HG03045 (cell line): ENCODE results near the gene CD63.

ENCODE experiments used
- ATAC-seq: cut with Tn5 transposase; IDR thresholded peaks from one replicate; pipeline ENCODE4 v1.9.1; 2021; ENCODE audit warnings: mild to moderate bottlenecking, moderate library complexity; ENCODE audit not compliant: unreplicated experiment

CD63 gene

DNA sequence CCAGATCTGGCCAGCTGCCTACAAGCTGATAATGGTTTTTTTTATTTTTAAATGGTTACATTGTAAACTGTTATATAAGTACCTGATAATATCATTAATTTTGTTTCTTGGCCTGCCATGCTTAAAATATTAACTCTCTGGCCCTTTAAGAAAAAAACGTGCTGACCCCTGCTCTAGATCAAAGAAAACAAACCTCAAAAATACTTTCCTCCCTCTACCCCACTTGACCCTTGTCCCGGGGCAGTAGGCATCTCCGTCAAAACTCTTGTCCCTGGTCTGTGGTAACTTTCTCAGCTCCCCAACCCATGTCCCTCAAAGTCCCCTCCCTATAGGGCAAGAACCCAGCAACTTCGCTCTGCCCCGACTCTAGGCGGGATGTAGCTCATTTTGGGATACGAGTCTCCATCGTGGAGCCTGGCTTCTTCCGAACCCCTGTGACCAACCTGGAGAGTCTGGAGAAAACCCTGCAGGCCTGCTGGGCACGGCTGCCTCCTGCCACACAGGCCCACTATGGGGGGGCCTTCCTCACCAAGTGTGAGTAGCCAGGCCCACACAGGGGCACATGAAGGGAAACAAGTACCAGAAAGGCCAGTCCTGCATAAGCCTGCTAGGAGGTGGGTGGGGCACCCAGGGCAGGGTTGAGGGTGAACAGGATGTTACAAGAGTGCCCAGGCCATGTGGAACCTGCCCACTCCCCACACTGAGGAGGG is 5.1 kb downstream of the CD63 start:
- no peak for ATAC-seq

DNA sequence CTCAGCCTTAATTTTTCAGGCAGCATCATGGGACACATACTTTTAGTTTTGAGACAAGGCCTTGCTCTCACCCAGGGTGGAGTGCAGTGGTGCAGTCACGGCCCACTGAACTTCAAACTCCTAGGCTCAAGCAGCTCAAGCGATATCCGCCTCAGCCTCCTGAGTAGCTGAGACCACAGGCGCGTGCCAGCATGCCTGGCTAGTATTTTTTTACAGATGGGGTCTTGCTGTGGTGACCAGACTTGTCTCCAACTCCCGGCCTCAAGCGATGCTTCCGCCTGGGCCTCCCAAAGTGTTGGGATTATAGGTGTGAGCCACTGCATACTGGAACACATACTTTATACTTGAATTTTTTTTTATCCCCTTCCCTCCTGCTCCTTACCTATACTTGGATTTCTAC is 5.9 kb downstream of the CD63 start:
- no peak for ATAC-seq

DNA sequence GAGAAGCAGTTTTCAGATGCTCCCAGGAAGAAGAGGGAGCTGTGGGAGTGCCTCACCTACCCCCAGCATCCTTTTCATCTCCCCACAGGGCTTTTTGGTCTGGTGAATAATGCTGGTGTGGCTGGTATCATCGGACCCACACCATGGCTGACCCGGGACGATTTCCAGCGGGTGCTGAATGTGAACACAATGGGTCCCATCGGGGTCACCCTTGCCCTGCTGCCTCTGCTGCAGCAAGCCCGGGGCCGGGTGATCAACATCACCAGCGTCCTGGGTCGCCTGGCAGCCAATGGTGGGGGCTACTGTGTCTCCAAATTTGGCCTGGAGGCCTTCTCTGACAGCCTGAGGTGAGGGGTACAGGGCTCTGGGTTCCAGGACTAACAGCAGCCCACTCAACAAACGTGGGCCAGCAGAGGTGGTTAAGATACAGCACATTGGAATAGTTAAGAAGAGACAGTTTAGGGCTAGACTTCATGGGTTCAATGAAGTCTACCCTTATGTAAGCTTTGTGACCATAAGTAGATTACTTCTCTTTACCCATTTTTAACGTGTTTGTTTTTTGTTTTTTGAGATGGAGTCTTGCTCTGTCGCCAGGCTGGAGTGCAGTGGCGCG is 7.1 kb downstream of the CD63 start:
- no peak for ATAC-seq

DNA sequence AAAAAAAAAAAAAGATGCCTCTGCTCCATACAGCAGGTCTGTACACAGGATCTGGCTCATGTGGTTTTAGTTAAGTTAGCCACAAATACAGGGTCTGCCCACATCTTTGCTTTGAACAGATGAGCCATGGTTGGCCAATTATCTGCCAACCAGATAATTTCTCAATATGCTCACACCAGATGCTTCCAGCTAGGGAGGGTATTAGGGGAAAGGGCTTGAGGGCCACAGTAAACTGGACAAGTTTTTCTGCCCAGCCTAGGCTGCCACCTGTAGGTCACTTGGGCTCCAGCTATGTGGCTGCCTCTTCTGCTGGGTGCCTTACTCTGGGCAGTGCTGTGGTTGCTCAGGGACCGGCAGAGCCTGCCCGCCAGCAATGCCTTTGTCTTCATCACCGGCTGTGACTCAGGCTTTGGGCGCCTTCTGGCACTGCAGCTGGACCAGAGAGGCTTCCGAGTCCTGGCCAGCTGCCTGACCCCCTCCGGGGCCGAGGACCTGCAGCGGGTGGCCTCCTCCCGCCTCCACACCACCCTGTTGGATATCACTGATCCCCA is 7.8 kb downstream of the CD63 start:
- no peak for ATAC-seq

DNA sequence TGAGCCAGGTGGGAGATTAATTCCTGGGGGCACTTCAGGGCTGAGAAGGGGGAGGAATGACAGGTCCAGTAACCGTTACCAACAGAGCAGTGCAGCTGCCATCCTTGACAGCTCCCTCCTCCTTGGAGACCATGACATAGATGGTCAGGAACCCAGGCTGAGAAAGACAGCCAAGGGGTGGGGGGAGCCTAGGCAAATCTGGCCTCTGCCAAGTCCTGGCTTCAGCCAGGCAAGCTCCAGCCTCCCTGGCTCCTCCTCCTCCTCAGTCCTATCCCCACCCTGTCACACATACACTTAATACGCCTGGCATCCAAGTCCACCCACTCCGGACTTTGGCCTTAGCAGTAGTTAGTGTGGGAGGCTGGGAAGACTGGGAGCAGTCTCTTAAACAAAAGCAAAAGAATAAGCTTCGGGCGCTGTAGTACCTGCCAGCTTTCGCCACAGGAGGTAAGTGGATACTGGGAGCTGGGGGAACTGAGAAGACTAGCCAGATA is 8.7 kb downstream of the CD63 start, which contains the start of gene RDH5:
TSS of gene RDH5 (plus strand) at position 323 of the 494 bp plus-strand sequence. CDS start 792 bp downstream, outside the sequence.
- ATAC-seq, result no peak

DNA sequence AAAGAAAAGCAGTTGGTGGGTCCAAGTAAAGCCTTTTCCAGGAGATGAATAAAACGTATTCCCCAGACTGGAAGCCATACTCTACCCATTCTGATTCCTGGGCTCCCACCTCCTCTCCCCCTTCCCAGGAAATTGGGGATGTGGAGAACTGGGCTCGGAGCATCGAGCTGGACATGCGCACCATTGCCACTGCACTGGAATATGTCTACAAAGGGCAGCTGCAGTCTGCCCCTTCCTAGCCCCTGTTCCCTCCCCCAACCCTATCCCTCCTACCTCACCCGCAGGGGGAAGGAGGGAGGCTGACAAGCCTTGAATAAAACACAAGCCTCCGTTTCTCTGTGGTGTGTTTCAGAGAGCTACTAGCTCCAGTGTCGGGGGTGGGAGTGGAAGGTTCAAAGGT is 9.4 kb downstream of the CD63 start:
- ATAC-seq, result no peak

DNA sequence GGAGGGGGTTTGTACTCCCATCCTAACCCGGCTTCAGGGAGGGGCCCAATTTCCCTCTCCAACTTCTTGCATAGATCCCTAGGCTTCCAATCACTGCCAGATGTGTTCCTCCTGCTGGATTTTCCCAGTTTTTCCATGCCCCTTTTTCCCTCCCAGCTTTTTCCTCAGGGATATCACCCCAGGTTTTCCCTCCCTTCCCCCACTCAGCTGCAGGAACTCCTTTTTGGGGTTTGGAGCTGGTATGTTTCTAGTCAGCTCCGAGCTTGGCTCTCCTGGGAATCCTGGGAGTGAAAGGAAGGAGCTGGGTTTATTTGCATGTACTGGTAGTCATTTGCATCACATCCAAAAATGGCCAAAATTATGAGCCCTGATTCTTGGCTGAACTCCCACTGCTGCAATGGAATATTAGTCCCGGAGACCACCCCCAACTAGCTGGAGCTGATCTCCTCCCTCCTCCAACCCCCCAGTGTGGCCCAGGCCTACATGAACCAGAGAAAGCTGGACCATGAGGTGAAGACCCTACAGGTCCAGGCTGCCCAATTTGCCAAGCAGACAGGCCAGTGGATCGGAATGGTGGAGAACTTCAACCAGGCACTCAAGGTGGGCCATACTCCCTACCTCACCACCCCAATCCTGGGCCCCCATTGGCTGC is 10.1 kb downstream of the CD63 start:
- ATAC-seq, result no peak

DNA sequence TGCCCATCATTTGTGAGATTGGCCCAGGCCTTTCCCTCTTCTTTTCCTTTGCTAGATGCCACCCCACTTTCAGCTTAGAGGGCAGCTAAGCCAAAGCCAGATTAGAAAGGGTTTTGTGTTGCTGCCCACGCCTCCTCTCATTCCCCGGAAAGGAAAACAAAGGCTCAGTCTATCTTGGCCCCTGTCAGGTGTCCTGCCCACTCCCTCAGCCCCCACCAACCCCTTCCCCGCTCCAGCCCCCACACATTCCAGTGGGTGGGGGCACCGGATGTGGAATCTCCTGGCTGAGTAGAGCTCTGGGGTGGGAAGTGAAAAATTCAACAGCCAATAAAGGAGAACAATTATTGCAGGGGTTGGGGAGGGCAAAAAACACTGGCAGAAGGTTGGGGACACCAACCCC is 10.8 kb downstream of the CD63 start:
- no peak for ATAC-seq

DNA sequence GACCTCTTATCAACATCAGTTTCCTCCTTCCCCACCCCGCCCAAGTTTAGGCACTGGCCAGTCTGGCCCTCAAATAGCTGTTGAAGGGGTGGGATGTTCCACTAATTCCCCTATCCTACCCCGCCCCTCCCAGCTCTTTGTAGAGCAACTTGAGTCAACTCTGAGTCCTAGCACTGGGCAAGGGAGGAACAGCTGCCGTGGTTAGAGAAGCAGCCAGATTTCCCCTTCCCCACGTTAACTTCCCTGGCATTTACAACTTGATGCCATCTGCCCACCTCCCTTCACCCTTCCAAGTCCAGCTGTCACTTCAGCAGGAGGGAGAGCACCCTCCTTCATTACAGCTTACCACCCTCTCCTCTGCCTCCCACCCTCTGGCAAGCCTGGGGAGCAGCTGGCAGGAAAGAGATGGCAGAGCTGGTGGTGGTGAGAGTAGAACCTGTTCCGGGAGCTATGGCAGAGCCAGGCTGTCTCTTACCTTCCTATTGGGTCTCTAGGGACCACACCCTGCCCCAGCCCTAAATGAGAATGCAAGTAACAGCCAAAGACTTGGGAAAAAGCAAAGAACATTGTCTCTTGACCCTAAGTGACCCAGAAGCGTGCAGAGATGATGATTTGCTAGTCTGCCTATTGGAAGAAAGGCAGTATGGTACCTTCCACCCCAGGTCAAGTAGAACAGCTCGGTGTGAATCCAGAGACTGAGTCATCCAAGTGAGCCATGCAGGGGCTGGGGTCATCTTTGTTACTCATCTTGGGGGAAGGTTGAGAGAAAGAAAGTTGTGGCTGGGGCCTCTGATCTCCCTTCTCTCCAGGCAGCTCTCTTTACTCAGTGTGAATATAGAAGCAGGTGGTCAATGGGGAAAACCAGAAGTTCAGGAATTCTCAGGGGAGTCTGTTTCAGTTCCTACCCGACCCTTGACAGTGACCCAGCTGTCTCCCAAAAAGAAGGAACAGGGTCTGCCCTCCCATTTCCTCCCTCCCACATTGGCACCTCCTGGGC is 11.5 kb downstream of the CD63 start:
- no peak for ATAC-seq

DNA sequence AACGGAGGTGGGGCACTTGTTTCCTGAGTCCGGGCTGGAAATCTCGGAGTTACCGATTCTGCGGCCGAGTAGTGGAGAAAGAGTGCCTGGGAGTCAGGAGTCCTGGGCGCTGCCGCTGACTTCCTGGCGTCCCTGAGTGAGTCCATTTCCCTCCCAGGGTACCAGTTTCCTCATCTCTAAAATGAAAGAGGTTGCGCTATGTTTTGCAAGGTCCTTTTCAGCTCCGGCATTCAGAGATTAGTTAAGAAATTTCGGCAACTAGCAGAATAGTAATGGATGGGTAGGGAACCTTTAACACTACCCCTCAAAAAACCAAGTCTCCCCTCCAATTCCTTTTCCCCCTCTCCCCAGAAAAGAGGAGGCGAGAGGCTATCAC is 12.2 kb downstream of the CD63 start:
- no peak for ATAC-seq

DNA sequence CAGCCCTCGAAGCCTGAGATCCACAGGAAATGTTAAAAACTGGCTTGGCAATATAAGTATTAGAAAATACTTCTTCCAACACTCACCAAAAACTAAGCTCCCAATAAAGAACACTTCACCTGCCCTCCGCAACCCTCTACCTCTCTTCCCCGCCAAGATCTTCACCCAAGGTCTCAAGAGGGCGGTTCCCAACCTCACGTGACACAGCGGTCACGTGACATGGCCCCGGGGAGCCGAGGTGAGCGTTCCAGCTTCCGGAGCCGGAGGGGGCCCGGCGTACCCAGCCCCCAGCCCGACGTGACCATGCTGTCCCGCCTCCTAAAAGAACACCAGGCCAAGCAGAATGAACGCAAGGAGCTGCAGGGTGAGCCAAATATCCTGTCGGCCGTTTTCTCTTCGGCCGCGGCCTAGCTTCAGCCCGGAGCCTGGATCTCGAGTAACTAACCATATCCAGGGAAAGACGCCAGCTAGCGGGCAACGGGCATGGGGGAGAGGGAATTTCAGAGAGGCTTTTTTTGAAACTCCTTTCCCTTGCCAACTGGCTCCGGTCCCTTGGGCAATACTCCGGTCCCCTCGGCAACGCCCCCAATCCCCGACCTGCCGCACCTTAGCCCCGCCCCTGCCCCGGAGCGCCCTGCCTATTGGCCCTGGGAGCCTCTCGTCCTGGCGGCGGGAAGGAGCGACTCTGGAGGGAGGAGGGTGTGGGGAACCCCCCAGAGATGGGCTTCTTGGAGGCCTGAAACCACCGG is 12.8 kb downstream of the CD63 start, which contains the start of gene BLOC1S1:
TSS of gene BLOC1S1 (plus strand) at position 214 of the 749 bp plus-strand sequence. CDS start at position 220, 6 bp downstream.
- ATAC-seq, result peak; percentile 93

DNA sequence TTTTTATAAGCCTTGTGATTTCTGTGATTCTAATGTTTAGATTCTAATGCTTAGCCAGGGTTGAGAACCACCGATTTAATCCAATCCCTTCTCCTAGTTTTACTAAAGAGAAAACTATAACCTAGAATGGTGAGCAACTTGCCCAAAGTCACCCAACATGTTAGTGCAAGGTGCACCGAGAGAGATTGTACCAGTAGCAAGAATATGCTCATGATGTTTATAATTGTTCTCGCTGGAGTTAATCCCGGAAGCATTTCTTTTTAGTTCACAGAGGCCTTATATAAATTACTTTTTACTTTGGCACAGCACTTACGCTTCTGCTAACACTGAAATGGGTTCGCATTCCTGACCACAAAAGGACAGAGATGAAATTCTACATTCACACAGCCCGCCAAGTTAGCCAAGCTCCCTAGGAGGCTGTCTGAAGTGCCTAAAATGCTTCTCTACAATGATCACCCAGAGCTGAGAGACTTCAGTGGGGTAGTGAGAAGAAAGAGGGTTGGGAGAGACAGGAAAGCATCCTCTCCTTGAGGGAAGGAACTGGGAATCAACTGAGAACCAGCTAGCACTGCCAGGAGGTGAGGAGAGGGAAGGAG is 13.5 kb downstream of the CD63 start:
- no peak for ATAC-seq

DNA sequence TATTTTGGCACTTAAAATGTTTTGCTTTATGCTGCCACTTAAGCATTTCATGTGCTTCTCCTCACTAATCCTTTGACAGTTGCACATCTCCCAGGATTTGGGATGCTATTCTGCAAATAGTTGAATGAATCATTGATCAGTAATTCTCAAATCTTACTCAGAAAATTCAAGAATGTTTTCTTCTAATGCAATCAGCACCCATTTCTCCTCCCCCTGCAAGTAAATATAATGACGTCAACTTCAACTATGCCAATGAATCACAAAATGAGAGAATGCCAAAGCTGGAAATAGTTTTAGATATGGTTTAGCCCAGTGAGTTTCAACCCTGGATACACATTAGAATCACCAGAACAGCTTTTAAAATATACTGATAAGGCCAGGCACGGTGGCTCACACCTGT is 15.1 kb downstream of the CD63 start:
- ATAC-seq, result no peak

DNA sequence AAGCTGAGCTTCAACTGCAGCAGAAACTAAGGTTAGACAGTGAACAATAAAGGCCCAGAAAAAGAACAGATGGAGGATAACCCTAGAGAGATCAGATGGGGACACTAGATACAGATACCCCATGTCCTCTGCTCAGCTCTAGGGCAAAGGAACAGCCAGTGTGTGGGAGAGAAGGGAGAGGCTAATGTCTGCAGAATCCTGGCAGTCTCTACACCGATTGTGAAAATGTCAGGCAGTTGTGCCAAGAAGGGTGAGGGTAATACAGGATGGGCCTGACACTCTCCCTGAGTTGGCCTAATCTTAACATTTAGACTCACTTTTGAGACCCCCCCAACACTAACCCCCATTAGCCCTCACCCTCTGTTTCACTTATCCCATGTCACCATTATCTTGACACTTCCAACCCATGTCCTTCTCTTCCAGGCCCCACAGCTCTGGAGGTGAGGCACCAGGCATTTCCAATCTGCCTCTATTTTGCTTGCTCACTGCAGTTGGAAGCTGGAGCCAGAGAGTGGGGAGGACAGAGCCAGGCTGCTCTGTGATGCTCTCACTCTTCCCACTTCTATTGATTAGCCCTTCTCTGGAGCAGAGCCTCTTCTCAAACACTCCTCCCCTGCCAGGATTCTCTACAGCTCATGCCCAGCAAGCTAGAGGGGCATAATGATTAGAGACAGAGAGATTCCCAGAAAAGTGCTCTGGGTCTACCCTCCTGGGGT is 16.0 kb downstream of the CD63 start:
- no peak for ATAC-seq

DNA sequence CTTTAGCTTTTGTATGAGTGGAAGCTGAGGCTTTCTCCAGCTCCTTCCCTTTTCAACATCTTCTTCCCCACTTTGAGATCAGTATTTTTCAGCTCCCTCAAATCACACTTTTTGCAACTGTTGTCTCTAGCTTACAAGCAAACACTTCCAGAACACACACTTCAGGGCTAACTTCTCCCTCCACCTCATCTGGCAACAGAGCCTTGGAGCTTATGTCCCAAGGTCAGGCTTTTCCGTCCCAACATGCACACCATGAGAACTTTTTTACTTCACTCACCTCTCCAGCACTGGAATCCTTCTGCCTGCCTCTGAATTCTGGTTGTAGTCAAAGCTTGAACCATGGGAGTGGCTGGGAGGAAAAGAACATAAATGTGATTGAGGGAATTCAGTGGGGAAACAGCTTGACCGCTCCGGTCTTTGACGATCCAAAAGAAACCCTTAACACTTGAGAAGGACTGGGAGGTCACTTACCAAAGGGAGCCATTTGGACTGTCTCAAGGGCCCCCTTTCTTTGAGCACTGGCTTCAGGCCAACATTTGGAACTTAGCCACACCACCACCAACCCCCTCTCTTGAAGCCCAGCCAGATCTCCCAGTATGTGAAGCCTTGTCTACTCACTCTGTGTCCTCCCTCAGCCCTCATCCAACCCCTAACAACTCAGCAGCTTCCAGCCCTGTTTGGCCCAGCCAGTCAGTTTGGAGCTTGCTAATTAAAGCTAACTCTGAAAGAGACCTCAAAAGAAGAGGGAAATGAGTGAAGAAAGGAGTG is 16.8 kb downstream of the CD63 start:
- ATAC-seq, result no peak

DNA sequence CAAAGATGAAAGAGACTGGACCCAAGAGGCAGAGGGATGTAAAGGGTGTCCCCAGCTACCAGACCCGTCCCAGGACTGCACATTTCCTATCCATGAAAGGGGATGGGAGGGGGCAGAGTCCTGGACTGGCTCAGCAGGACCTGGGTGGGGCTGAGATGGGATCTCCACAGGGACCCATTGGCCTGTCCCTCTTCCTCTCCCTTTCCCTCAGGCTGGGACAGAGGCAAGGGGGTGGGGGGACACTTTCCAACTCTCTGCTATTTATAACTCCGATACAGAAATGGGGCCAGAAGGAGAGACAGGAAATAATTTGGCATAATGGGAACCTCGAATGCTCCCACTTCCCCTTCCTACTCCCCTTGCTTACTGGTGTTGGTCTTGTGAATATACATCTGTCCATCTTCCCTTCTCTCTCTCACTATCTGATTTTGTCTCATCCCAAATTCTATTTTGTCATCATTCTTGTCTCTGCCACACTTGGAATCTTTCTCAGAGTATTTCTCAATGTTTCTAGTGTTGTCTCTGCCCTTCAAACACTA is 20.0 kb downstream of the CD63 start:
- no peak for ATAC-seq

DNA sequence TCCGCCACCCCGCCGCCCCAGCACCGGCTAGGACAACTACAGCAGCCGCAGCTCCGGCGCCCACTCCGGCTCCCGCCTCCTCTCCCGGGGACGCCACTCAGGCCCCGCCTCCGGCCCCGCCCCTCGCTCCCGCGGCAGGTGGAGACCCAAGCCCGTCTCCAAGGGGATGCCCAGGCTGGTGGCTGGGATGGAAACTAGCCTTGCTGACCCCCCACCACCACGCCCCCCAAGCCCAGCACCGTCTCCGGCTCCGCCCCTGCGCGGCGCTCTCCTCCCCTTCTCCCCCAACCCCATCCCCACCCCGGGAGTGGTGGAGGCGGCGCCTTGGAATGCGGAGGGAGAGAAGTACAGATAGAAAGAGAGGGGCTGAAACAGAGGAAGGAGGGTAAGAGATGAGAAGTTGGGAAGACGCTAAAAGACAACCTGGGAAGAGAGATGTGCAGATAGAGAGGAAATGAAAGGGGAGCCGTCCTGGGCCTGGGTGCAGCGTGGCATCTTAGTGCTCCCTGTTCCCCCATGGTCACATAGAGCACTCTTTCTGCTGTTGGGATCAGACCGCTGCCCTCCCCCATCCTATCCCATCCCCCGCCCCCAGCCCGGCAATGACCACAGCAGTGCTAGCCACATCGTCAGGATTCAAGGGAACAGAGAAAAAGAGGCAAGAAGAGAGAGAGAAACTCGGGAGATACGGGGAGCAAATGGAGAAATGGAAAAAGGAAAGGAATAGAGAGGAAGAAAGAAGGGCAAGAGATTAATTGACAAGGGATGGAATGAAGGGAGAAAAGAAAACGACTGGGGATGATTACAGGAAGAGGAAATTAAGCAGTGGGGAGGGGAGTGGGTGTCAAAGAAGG is 20.7 kb downstream of the CD63 start, which contains the start of gene ITGA7:
TSS of gene ITGA7 (minus strand) at position 64 of the 854 bp plus-strand sequence. CDS start 222 bp downstream, outside the sequence.
- peak; percentile 75 for ATAC-seq
